ENCODE results near the gene PYHIN1. TPM values are rescaled to one million over a fixed set of nuclear protein-coding genes. Genes with fewer than 3 reads are reported as not detected.
A peak's percentile ranks its signal among the peaks of the same experiment; 100 is the strongest.
"Not testable (repeated sequence)": the region's sequence is repeated elsewhere in the genome, so short reads cannot be mapped to it uniquely, and the experiment has no call there.

The PYHIN1 gene
- total RNA-seq, 4 donors from 2014 or later = 1.6 to 32.2 (median 5.3) TPM

GRCh38 chr1:159009704-159010361 lies 78.5 kb downstream of the PYHIN1 start, which contains the start of gene IFI16:
IFI16 (plus strand) TSS chr1:159009907; CDS start chr1:159014681, 4,774 bp downstream.
- H3K27ac ChIP-seq = peak within 1 kb of the TSS; percentile 77 to 87 (median 84)
- peak in 2 of 3 donors; percentile 73 to 79 for DNase-seq
- peak within 1 kb of the TSS; percentile 43 to 62 (median 56) for H3K4me3 ChIP-seq
- peak; percentile 42 to 61 for TF ChIP-seq POLR2A (IDR thresholded peaks at IDR 0.05)
- TF ChIP-seq, protein P1, sequence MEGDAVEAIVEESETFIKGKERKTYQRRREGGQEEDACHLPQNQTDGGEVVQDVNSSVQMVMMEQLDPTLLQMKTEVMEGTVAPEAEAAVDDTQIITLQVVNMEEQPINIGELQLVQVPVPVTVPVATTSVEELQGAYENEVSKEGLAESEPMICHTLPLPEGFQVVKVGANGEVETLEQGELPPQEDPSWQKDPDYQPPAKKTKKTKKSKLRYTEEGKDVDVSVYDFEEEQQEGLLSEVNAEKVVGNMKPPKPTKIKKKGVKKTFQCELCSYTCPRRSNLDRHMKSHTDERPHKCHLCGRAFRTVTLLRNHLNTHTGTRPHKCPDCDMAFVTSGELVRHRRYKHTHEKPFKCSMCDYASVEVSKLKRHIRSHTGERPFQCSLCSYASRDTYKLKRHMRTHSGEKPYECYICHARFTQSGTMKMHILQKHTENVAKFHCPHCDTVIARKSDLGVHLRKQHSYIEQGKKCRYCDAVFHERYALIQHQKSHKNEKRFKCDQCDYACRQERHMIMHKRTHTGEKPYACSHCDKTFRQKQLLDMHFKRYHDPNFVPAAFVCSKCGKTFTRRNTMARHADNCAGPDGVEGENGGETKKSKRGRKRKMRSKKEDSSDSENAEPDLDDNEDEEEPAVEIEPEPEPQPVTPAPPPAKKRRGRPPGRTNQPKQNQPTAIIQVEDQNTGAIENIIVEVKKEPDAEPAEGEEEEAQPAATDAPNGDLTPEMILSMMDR (IDR thresholded peaks at IDR 0.05) = no peak
- no peaks in the 10 kb centered on the region for H3K9me3 ChIP-seq
- no peaks in the 10 kb centered on the region for H3K36me3 ChIP-seq
- H3K27me3 ChIP-seq = no peaks in the 10 kb centered on the region
- peaks cover 0 to 26% (median 10%) of the 10 kb centered on the region in 4 donors for H3K4me1 ChIP-seq

- no peaks in the 10 kb centered on the region for H3K36me3 ChIP-seq
- TF ChIP-seq POLR2A (IDR thresholded peaks at IDR 0.05) = no peak
- TF ChIP-seq, protein P1 (IDR thresholded peaks at IDR 0.05) = no peak
Observed at GRCh38 chr1:159010391-159010790, 79.0 kb downstream of the PYHIN1 start.

GRCh38 chr1:159011001-159011400 lies 79.6 kb downstream of the PYHIN1 start:
- H3K9me3 ChIP-seq, H3K36me3 ChIP-seq, DNase-seq, H3K27me3 ChIP-seq: not testable (repeated sequence)
- Histone ChIP-seq H3K27ac (peak overlapping the region; percentile 77 to 87 (median 84)), H3K4me1 (peaks cover 0 to 21% (median 10%) of the 10 kb centered on the region in 4 donors), H3K4me3 (peak overlapping the region; percentile 43 to 62 (median 56))

More at GRCh38 chr1:159010391-159010790, 79.0 kb downstream of the PYHIN1 start:
- no peaks in the 10 kb centered on the region for H3K27me3 ChIP-seq
- no peak for DNase-seq
- H3K9me3 ChIP-seq = no peaks in the 10 kb centered on the region
- H3K27ac ChIP-seq = peak overlapping the region; percentile 77 to 87 (median 84)
- H3K4me3 ChIP-seq = peak overlapping the region; percentile 43 to 62 (median 56)
- peaks cover 0 to 24% (median 11%) of the 10 kb centered on the region in 4 donors for H3K4me1 ChIP-seq

- H3K36me3 ChIP-seq = peaks cover 0 to 10% (median 0%) of the 10 kb centered on the region in 3 donors
- no peaks in the 10 kb centered on the region for H3K9me3 ChIP-seq
- no peaks in the 10 kb centered on the region for H3K27me3 ChIP-seq
- no peak for DNase-seq
- TF ChIP-seq, protein P1 (IDR thresholded peaks at IDR 0.05) = no peak
- no peak for TF ChIP-seq POLR2A (IDR thresholded peaks at IDR 0.05)
- peak overlapping the region in 3 of 4 donors; percentile 73 to 87 (median 77) for H3K27ac ChIP-seq
- peak overlapping the region; percentile 30 to 62 (median 56) for H3K4me3 ChIP-seq
- peaks cover 0 to 22% (median 9%) of the 10 kb centered on the region in 4 donors for H3K4me1 ChIP-seq
Observed at GRCh38 chr1:159011751-159012150, 80.4 kb downstream of the PYHIN1 start.

DNA sequence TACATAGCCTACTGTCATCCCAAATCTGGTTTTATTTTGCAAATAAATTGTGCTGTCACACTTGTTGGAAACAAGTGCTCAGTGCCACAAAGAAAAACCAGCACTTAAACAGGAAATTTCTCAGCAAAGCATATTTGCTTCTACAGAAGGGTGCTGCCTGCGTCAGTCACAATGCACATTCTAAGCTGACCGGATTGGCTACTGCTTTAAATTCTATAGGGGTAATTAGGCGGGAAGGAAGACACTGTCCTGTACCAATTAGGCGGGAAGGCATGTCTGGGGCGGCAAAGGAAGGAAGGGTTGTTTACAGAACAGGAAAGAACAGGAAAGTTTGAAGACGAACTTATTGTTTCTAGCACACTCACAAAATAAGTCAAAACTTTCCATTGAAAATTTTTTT lies 81.1 kb downstream of the PYHIN1 start:
- H3K36me3 ChIP-seq = peaks cover 0 to 16% (median 0%) of the 10 kb centered on the region in 3 donors
- TF ChIP-seq, protein P1 (IDR thresholded peaks at IDR 0.05) = no peak
- TF ChIP-seq POLR2A (IDR thresholded peaks at IDR 0.05) = peak in 1 of 2 donors; percentile 37
- H3K27ac ChIP-seq = peak overlapping the region; percentile 44 to 87 (median 75)
- peaks cover 0 to 26% (median 9%) of the 10 kb centered on the region in 4 donors for H3K4me1 ChIP-seq
- peak in 2 of 3 donors; percentile 67 to 79 for DNase-seq
- no peaks in the 10 kb centered on the region for H3K9me3 ChIP-seq
- peak overlapping the region; percentile 30 to 60 (median 45) for H3K4me3 ChIP-seq
- H3K27me3 ChIP-seq = no peaks in the 10 kb centered on the region

DNA sequence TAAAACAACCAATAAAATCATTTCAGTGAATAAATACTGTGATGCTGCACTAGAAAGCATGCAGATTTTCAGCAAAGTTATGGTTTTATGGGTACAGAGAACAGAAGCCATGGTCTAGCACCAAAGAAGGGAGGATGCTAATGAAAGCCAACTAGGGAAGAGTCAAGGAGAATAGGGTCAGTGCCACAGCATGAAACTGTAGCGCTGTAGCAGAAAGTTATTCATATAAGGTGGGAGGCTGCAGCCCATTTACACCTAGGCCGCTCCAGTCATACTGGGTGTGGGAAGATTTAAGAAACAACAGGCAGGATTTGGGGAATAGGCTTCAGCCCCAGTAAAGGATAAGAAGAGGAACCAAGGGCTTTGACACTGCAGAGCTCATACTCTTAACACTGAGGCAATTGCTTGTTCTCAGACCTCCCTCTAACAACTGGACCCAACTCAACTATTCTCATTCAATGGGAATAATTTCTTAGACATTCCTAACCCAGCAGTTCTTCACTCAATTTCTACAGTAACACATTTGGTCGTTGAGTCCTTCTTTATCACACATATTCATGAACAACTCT lies 82.7 kb downstream of the PYHIN1 start:
- no peaks in the 10 kb centered on the region for H3K9me3 ChIP-seq
- peaks cover 0 to 18% (median 8%) of the 10 kb centered on the region in 4 donors for H3K4me1 ChIP-seq
- no peak for TF ChIP-seq POLR2A (IDR thresholded peaks at IDR 0.05)
- TF ChIP-seq, protein P1 (IDR thresholded peaks at IDR 0.05) = no peak
- no peaks in the 10 kb centered on the region for H3K27me3 ChIP-seq
- DNase-seq = no peak
- H3K27ac ChIP-seq = peak overlapping the region in 3 of 4 donors; percentile 3 to 77 (median 73)
- H3K36me3 ChIP-seq = peaks cover 0 to 32% (median 0%) of the 10 kb centered on the region in 3 donors
- peak overlapping the region in 3 of 4 donors; percentile 30 to 60 (median 52) for H3K4me3 ChIP-seq

Data from Peyer's patch (tissue), 4 donors.